ENCODE results near the gene TBC1D22A.
A peak's percentile ranks its signal among the peaks of the same experiment; 100 is the strongest.

Gene TBC1D22A

DNA sequence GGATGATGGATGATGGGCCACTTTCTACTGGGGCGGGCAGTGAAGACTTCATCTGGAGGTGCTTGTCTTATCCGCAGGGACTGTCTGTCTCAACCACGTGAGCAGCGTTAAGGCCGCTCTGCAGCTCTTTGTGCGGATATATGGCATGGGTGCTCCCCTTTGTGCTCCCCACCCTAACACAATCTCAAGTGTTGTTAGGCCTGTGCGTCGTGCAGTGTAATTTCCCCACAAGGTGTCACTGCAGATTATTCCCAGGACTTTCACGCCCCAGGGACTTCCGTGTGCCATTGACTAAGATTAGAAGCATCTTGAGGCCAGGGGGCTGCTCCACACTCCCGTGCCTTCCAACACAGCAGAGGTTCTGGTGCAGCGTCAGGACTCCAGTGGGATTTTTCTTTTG is 65.3 kb downstream of the TBC1D22A start:
- peaks cover under 1% of the 10 kb centered on the region for H3K9me3 Mint-ChIP-seq
- H3K36me3 Mint-ChIP-seq (ENCODE audit: low read depth) = peaks cover 33% of the 10 kb centered on the region
- peaks cover 11% of the 10 kb centered on the region for H3K4me1 Mint-ChIP-seq (ENCODE audit: low read depth)
- H3K27ac Mint-ChIP-seq = no peak overlapping the region
- H3K27me3 Mint-ChIP-seq (ENCODE audit: low read depth) = no peaks in the 10 kb centered on the region
- H3K4me3 Mint-ChIP-seq = no peak overlapping the region

DNA sequence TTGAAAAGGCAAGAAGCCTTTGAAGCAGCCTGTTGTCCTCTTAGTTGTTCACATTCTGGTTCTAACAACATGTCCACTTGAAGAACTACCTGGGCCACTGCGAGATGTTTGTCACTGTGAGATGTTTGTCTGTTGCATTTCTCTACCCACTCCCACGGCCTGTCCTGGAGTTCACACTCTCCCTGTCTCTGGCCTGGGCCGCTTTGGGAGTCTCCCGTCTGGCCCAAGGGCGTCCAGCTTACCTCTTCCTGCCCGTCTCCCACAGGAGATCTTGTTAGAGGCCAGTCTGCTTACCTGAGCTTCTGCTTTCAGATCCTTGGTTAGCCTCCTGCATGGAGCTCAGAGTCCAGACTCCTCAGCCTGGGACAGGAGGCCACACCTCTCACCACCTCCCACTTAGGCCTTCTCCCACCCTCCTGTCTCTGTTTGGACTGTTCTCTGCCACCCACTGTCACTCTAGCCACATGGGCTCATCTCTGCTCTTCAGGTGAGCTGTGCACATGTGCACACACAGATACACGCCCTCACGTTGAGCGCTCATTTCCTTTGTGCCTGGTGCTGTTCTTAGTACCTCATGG is 66.0 kb downstream of the TBC1D22A start:
- peaks cover 7% of the 10 kb centered on the region for H3K9me3 Mint-ChIP-seq
- H3K4me1 Mint-ChIP-seq (ENCODE audit: low read depth) = peaks cover 11% of the 10 kb centered on the region
- H3K4me3 Mint-ChIP-seq = no peak overlapping the region
- H3K27ac Mint-ChIP-seq = no peak overlapping the region
- H3K27me3 Mint-ChIP-seq (ENCODE audit: low read depth) = no peaks in the 10 kb centered on the region
- H3K36me3 Mint-ChIP-seq (ENCODE audit: low read depth) = peaks cover 38% of the 10 kb centered on the region

GRCh38 chr22:46829117-46829891 is 66.9 kb downstream of the TBC1D22A start:
- H3K4me3 Mint-ChIP-seq = no peak overlapping the region
- peaks cover 14% of the 10 kb centered on the region for H3K9me3 Mint-ChIP-seq
- H3K27me3 Mint-ChIP-seq (ENCODE audit: low read depth) = no peaks in the 10 kb centered on the region
- peaks cover 43% of the 10 kb centered on the region for H3K36me3 Mint-ChIP-seq (ENCODE audit: low read depth)
- H3K27ac Mint-ChIP-seq = no peak overlapping the region
- H3K4me1 Mint-ChIP-seq (ENCODE audit: low read depth) = peaks cover 11% of the 10 kb centered on the region

GRCh38 chr22:46829941-46830715 is 67.7 kb downstream of the TBC1D22A start:
- H3K36me3 Mint-ChIP-seq (ENCODE audit: low read depth) = peaks cover 48% of the 10 kb centered on the region
- peaks cover 21% of the 10 kb centered on the region for H3K9me3 Mint-ChIP-seq
- peaks cover 6% of the 10 kb centered on the region for H3K4me1 Mint-ChIP-seq (ENCODE audit: low read depth)
- no peaks in the 10 kb centered on the region for H3K27me3 Mint-ChIP-seq (ENCODE audit: low read depth)
- H3K27ac Mint-ChIP-seq = no peak overlapping the region
- no peak overlapping the region for H3K4me3 Mint-ChIP-seq

DNA sequence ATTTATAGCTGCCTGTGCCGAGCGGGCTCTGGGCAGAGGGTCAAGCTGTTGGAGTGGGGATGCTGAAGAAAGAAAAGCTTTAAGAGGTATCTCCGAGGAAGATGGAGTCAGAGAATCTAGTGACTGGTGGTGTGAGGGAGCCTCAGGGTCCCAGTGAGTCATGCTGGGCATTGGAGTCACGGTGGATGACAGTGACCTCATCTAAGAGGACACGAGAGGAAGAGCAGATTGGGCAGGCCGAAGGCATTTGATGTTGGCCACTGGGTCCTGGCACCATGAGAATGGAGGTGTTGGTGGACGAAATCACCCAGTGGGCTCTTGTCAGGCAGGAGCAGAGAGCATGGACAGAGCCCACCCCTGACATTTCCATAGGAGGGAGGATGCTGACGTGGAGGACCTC is 68.4 kb downstream of the TBC1D22A start:
- Mint-ChIP-seq H3K27me3 (ENCODE audit: low read depth) (no peaks in the 10 kb centered on the region), H3K27ac (no peak overlapping the region), H3K36me3 (ENCODE audit: low read depth) (peaks cover 54% of the 10 kb centered on the region), H3K9me3 (peaks cover 28% of the 10 kb centered on the region), H3K4me3 (no peak overlapping the region), H3K4me1 (ENCODE audit: low read depth) (peaks cover 6% of the 10 kb centered on the region)

- Mint-ChIP-seq H3K9me3 (peaks cover 44% of the 10 kb centered on the region), H3K27me3 (ENCODE audit: low read depth) (no peaks in the 10 kb centered on the region), H3K36me3 (ENCODE audit: low read depth) (peaks cover 57% of the 10 kb centered on the region), H3K27ac (no peak overlapping the region), H3K4me3 (no peak overlapping the region), H3K4me1 (ENCODE audit: low read depth) (peaks cover 4% of the 10 kb centered on the region)
Observed at GRCh38 chr22:46833228-46833627, 70.8 kb downstream of the TBC1D22A start.

GRCh38 chr22:46834021-46834737 is 71.7 kb downstream of the TBC1D22A start:
- no peak overlapping the region for H3K27ac Mint-ChIP-seq
- H3K4me1 Mint-ChIP-seq (ENCODE audit: low read depth) = no peaks in the 10 kb centered on the region
- no peak overlapping the region for H3K4me3 Mint-ChIP-seq
- peaks cover 44% of the 10 kb centered on the region for H3K9me3 Mint-ChIP-seq
- peaks cover 49% of the 10 kb centered on the region for H3K36me3 Mint-ChIP-seq (ENCODE audit: low read depth)
- H3K27me3 Mint-ChIP-seq (ENCODE audit: low read depth) = no peaks in the 10 kb centered on the region

- Mint-ChIP-seq H3K4me1 (ENCODE audit: low read depth) (no peaks in the 10 kb centered on the region), H3K36me3 (ENCODE audit: low read depth) (peaks cover 40% of the 10 kb centered on the region), H3K27me3 (ENCODE audit: low read depth) (no peaks in the 10 kb centered on the region), H3K27ac (no peak overlapping the region), H3K9me3 (peaks cover 44% of the 10 kb centered on the region), H3K4me3 (no peak overlapping the region)
Observed at GRCh38 chr22:46835288-46835687, 72.8 kb downstream of the TBC1D22A start.

DNA sequence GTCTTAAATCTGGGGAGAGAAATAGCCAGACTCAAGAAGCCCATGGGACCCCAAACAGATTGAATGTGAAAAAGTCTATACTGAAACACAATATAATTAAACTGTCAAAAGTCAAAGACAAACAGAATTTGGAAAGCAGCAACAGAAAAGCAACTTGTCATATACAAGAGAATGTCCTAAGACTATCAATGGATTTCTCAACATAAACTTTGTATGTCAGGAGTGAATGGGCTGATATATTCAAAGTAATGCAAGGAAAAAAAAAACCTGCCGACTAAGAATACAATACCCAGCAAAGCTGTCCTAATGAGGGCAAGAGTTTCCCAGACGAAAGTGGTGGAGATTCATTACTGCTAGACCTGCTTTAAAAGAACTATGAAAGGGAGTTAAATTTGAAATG is 73.2 kb downstream of the TBC1D22A start:
- Mint-ChIP-seq H3K4me1 (ENCODE audit: low read depth) (no peaks in the 10 kb centered on the region), H3K36me3 (ENCODE audit: low read depth) (peaks cover 37% of the 10 kb centered on the region), H3K27me3 (ENCODE audit: low read depth) (no peaks in the 10 kb centered on the region), H3K9me3 (peaks cover 44% of the 10 kb centered on the region), H3K27ac (no peak overlapping the region), H3K4me3 (no peak overlapping the region)

GRCh38 chr22:46841522-46841921 is 79.1 kb downstream of the TBC1D22A start:
- no peaks in the 10 kb centered on the region for H3K27me3 Mint-ChIP-seq (ENCODE audit: low read depth)
- H3K36me3 Mint-ChIP-seq (ENCODE audit: low read depth) = peaks cover 6% of the 10 kb centered on the region
- peaks cover 10% of the 10 kb centered on the region for H3K9me3 Mint-ChIP-seq
- no peak overlapping the region for H3K4me3 Mint-ChIP-seq
- H3K27ac Mint-ChIP-seq = no peak overlapping the region
- peaks cover 8% of the 10 kb centered on the region for H3K4me1 Mint-ChIP-seq (ENCODE audit: low read depth)

DNA sequence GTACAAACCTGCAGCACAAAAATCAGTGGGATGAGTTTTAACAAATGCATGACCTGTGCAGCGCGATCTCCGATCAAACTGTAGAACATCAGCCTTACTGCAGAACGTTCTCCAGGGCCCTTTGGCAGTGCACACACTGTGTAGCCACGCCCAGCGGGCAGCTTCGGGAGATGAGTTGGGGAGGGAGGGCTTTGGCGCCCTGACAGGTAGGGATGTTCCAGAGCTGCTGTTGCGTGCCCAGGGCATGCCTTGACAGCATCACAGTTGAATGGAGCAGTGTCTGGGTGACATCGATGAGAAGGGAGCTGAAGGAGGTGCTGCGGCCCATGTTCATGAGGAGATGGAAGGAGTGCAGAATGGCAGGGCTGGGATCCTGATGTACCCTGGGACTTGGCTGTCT is 80.2 kb downstream of the TBC1D22A start:
- no peaks in the 10 kb centered on the region for H3K27me3 Mint-ChIP-seq (ENCODE audit: low read depth)
- no peak overlapping the region for H3K4me3 Mint-ChIP-seq
- H3K27ac Mint-ChIP-seq = peak overlapping the region; percentile 38
- H3K4me1 Mint-ChIP-seq (ENCODE audit: low read depth) = peaks cover 16% of the 10 kb centered on the region
- no peaks in the 10 kb centered on the region for H3K9me3 Mint-ChIP-seq
- H3K36me3 Mint-ChIP-seq (ENCODE audit: low read depth) = peaks cover 11% of the 10 kb centered on the region

- H3K9me3 Mint-ChIP-seq = no peaks in the 10 kb centered on the region
- no peaks in the 10 kb centered on the region for H3K27me3 Mint-ChIP-seq (ENCODE audit: low read depth)
- peaks cover 11% of the 10 kb centered on the region for H3K36me3 Mint-ChIP-seq (ENCODE audit: low read depth)
- H3K4me3 Mint-ChIP-seq = no peak overlapping the region
- no peak overlapping the region for H3K27ac Mint-ChIP-seq
- H3K4me1 Mint-ChIP-seq (ENCODE audit: low read depth) = peaks cover 17% of the 10 kb centered on the region
Observed at GRCh38 chr22:46843821-46844255, 81.4 kb downstream of the TBC1D22A start.

- Mint-ChIP-seq H3K4me1 (ENCODE audit: low read depth) (peaks cover 17% of the 10 kb centered on the region), H3K4me3 (no peak overlapping the region), H3K36me3 (ENCODE audit: low read depth) (peaks cover 11% of the 10 kb centered on the region)
Observed at GRCh38 chr22:46844606-46845210, 82.3 kb downstream of the TBC1D22A start.

More at GRCh38 chr22:46844606-46845210, 82.3 kb downstream of the TBC1D22A start:
- H3K27me3 Mint-ChIP-seq (ENCODE audit: low read depth) = no peaks in the 10 kb centered on the region
- no peaks in the 10 kb centered on the region for H3K9me3 Mint-ChIP-seq
- H3K27ac Mint-ChIP-seq = no peak overlapping the region

Measured in T-helper 1 cell treated with Interleukin-12 subunit alpha and Interleukin-12 subunit beta and Interleukin-4 antibody, amounts not matched to agents 30 μg/mL and 1 μg/mL, for 36 hours (primary cell).